Right lobe of liver (tissue), 4 donors: Measurements from ENCODE around the gene NYAP1.

Experiments used
- POLR2A ChIP-seq: fragments of 450-650 bp; IDR thresholded peaks from one replicate; pipeline ENCODE4 v1.6.1; 2017; ENCODE audit warnings: antibody characterized with exemption, mild to moderate bottlenecking
- TF ChIP-seq, protein P1 (sequence below), 4 donors: fragments of 200-600 bp in 3 of 4; fragments of 450-650 bp in 1 of 4; IDR thresholded peaks; one replicate each; pipeline versions ENCODE4 v1.5.1 to v1.8.0; 2016 to 2022; ENCODE audit warnings: antibody characterized with exemption in 4 of 4, mild to moderate bottlenecking in 2 of 4
- donor health status: DM: no; HTN: no; CAD: no.
- donor health status: DM: no; HTN: no; CAD: no.
- donor health status: DM: no; HTN: yes; CAD: no.

DNA sequence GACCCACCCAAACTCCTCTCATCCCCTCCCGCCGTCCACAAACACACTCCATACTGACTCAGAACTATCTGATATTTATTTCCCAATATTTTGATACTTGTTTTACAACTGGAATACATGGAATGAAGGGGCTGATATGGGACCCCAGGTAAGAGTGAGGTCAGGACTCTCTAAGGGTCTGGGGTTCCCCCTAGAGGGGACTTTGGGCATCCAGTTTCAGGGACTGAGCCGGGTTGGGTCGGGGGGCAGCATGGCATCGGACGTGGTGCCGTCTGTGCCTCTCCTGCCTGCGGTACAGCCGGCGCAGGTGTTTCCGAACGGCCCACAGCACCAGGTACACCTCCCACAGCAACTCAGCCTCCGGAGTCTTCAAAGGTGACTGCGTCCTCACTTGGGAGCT, 27.2 kb upstream of the NYAP1 start:
- TF ChIP-seq, protein P1, sequence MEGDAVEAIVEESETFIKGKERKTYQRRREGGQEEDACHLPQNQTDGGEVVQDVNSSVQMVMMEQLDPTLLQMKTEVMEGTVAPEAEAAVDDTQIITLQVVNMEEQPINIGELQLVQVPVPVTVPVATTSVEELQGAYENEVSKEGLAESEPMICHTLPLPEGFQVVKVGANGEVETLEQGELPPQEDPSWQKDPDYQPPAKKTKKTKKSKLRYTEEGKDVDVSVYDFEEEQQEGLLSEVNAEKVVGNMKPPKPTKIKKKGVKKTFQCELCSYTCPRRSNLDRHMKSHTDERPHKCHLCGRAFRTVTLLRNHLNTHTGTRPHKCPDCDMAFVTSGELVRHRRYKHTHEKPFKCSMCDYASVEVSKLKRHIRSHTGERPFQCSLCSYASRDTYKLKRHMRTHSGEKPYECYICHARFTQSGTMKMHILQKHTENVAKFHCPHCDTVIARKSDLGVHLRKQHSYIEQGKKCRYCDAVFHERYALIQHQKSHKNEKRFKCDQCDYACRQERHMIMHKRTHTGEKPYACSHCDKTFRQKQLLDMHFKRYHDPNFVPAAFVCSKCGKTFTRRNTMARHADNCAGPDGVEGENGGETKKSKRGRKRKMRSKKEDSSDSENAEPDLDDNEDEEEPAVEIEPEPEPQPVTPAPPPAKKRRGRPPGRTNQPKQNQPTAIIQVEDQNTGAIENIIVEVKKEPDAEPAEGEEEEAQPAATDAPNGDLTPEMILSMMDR (IDR thresholded peaks at IDR 0.05), result no peak
- no peak for TF ChIP-seq POLR2A
